Measurements from ENCODE around the gene ATP9A. TPM values are rescaled to one million over a fixed set of nuclear protein-coding genes. Genes with fewer than 3 reads are reported as not detected.
A peak's percentile ranks its signal among the peaks of the same experiment; 100 is the strongest.

Gene ATP9A
- total and polyA plus RNA-seq, 2 donors (not counting 3 experiments of a cell fraction or from before 2014, with no cell fraction given), result 20.9 to 41.5 TPM

GRCh38 chr20:51769976-51770615 lies 1.9 kb upstream of the ATP9A start:
- Histone ChIP-seq H3K4me1 (ENCODE audit: control insufficient read depth, extremely low read depth, insufficient read depth, low read length) (no peaks in the 10 kb centered on the region), H3K9ac (replicated peaks; ENCODE audit: extremely low read depth, insufficient read depth, low read length) (no peak overlapping the region), H3K79me2 (ENCODE audit: control insufficient read depth, insufficient read depth, low read length) (no peaks in the 10 kb centered on the region), H3K36me3 (ENCODE audit: control insufficient read depth in 2 of 2, extremely low read depth in 1 of 2, insufficient read depth in 2 of 2, low read length in 2 of 2) (no peaks in the 10 kb centered on the region), H3K9me1 (replicated peaks; ENCODE audit: control insufficient read depth, extremely low read depth, insufficient read depth, low read length) (no peaks in the 10 kb centered on the region), H3K27me3 (ENCODE audit: control insufficient read depth in 2 of 2, insufficient read depth in 2 of 2, low read length in 2 of 2) (no peaks in the 10 kb centered on the region), H3K9me3 (replicated peaks; ENCODE audit: control insufficient read depth, insufficient read depth, low read length) (no peaks in the 10 kb centered on the region), H4K20me1 (replicated peaks; ENCODE audit: control insufficient read depth, extremely low read depth, insufficient read depth, low read length) (no peaks in the 10 kb centered on the region), H3K27ac (ENCODE audit: insufficient read depth, low read depth, low read length) (no peak overlapping the region), H3K4me3 (replicated peaks in 1 of 3; ENCODE audit: insufficient read depth in 1 of 3, low read depth in 1 of 3, low read length in 3 of 3) (no peak overlapping the region), H3K4me2 (ENCODE audit: insufficient read depth, low read length) (no peak overlapping the region), H2AFZ (ENCODE audit: low read depth, low read length) (no peak overlapping the region)
- intact Hi-C loops (cut with micrococcal nuclease) (loop anchor here (5.0 to 10.0 kb wide), 3 partner anchors 73 to 405 kb away; no protein-coding TSS in a partner anchor), dilution Hi-C loops (cut with MboI; ENCODE audit: extremely low pct_ligation_motif_present, low sequenced_read_pairs) (no loop called here)
- FAIRE-seq, result peak; percentile 53
- TF ChIP-seq MYC (IDR thresholded peaks at IDR 0.05; ENCODE audit: low read depth, low read length), result no peak
- no peak for TF ChIP-seq POLR2A (IDR thresholded peaks at IDR 0.05; ENCODE audit: low read depth, low read length)
- no peak for TF ChIP-seq EZH2 (IDR thresholded peaks at IDR 0.05; ENCODE audit: borderline replicate concordance, low read depth, low read length, severe bottlenecking)
- no peak for TF ChIP-seq GATA2 (IDR thresholded peaks at IDR 0.05; ENCODE audit: insufficient read depth, insufficient read length, low read depth, low read length)
- TF ChIP-seq JUN (IDR thresholded peaks at IDR 0.05; ENCODE audit: borderline replicate concordance, insufficient read depth, insufficient read length, low read depth), result no peak
- TF ChIP-seq CTCF (IDR thresholded peaks at IDR 0.05; ENCODE audit: extremely low read depth in 1 of 2, insufficient read depth in 1 of 2, low read depth in 1 of 2, low read length in 2 of 2), result no peak
- no peak for TF ChIP-seq POLR2AphosphoS5 (IDR thresholded peaks at IDR 0.05; ENCODE audit: insufficient read depth, low read depth, low read length)
- TF ChIP-seq, protein P1, sequence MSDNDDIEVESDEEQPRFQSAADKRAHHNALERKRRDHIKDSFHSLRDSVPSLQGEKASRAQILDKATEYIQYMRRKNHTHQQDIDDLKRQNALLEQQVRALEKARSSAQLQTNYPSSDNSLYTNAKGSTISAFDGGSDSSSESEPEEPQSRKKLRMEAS (IDR thresholded peaks at IDR 0.05; ENCODE audit: insufficient read depth, insufficient read length), result no peak
- TF ChIP-seq FOS (IDR thresholded peaks at IDR 0.05; ENCODE audit: borderline replicate concordance, insufficient read depth, low read length), result no peak
- DNase-seq (ENCODE audit: low read depth, low spot score), result peak; percentile 15
- BruUV-seq (replicated peaks), result no TSS peak
- ChIA-PET CTCF (no interaction called here), POLR2A (no interaction called here)
